Esophagus squamous epithelium (tissue), 5 donors: ENCODE results near the gene MTAP. TPM values are rescaled to one million over a fixed set of nuclear protein-coding genes. Genes with fewer than 3 reads are reported as not detected.

ENCODE experiments used
- DNase-seq: peaks from one replicate; lab custom pipeline; 2025; lab: John Stamatoyannopoulos, UW
- H3K27ac ChIP-seq, 4 donors: fragments of 200-600 bp; sonication (generic); one replicate each; pipeline ENCODE4 v1.5.1; 2016 to 2019; ENCODE audit warnings: mild to moderate bottlenecking in 1 of 4
- H3K27me3 ChIP-seq, 4 donors: fragments of 200-600 bp; sonication (generic); 1 replicate in 3 of 4; 2 replicates in 1 of 4; pipeline versions ENCODE4 v1.5.1 to v1.6.0; 2017 to 2021; ENCODE audit warnings: antibody characterized with exemption in 1 of 4
- H3K36me3 ChIP-seq, 3 donors: fragments of 200-600 bp; sonication (generic); one replicate each; pipeline ENCODE4 v1.5.1; 2016 to 2019
- H3K4me1 ChIP-seq, 3 donors: fragments of 200-600 bp; sonication (generic); one replicate each; pipeline ENCODE4 v1.5.1; 2017 to 2019
- H3K4me3 ChIP-seq, 4 donors: fragments of 200-600 bp; sonication (generic); 1 replicate in 3 of 4; 2 replicates in 1 of 4; pipeline ENCODE4 v1.5.1; 2016 to 2019; ENCODE audit warnings: mild to moderate bottlenecking in 2 of 4, moderate library complexity in 1 of 4
- H3K9me3 ChIP-seq, 3 donors: fragments of 200-600 bp; sonication (generic); one replicate each; pipeline ENCODE4 v1.5.1; 2016 to 2019
- POLR2A ChIP-seq, 4 donors: fragments of 450-650 bp; IDR thresholded peaks; one replicate each; pipeline ENCODE4 v1.6.1; 2017; ENCODE audit warnings: antibody characterized with exemption in 4 of 4, mild to moderate bottlenecking in 4 of 4, moderate library complexity in 3 of 4
- WGBS, 2 donors: methylation state at CpG; one replicate each; pipeline ENCODE4 v1.1.5; 2018; 5-methylcytosine and 5-hydroxymethylcytosine counted together
- intact Hi-C: fragments of 100-400 bp; cut with DNase I; formaldehyde crosslinking; loops from one replicate; pipeline ENCODE4 v1.15.0; 2022
- total RNA-seq, 4 donors: library from RNA; depleted of rRNA; stranded (reverse); fragments of >200 nt; gene quantifications; one replicate each; pipeline ENCODE4 v1.1.0, GENCODE V29; 2016
- TF ChIP-seq, protein P1 (sequence below), 6 experiments: fragments of 450-650 bp in 4 of 6; fragments of 200-600 bp in 2 of 6; sonication (generic) in 2 of 6; IDR thresholded peaks; one replicate each; pipeline ENCODE4 v1.5.1; 2016 to 2019; ENCODE audit warnings: antibody characterized with exemption in 6 of 6, mild to moderate bottlenecking in 4 of 6, moderate library complexity in 4 of 6
- donor health status: DM: yes; HTN: yes; CAD: no.

Gene MTAP
- total RNA-seq, 4 donors from 2014 or later, result 16.1 to 37.4 (median 27.6) TPM

DNA sequence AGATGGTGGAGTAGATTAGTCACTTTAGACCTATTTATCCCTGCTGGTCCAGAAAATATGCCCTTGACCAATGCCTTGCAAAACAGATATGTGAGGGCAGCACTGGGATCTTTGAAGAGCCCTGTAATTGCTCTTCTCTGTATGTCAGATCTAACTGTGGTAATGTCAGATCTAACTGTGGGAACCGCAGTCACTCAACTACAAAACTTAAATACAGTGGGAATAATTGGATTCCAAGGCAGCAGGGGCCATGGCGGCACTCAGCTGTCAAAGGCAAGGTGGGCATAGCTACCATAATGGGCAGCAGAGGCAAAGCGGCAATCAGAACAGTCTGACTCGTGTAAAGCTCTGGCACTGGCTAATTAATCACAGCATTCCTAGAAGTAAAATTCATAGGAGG lies 46.2 kb downstream of the MTAP start:
- H3K4me1 ChIP-seq, result no peaks in the 10 kb centered on the region
- DNase-seq, result no peak
- intact Hi-C loops, result no loop called here
- no peaks in the 10 kb centered on the region for H3K27me3 ChIP-seq
- H3K4me3 ChIP-seq, result no peak overlapping the region
- H3K36me3 ChIP-seq, result peaks cover 0 to 61% (median 0%) of the 10 kb centered on the region in 3 donors
- no peak for TF ChIP-seq POLR2A (IDR thresholded peaks at IDR 0.05)
- TF ChIP-seq, protein P1, sequence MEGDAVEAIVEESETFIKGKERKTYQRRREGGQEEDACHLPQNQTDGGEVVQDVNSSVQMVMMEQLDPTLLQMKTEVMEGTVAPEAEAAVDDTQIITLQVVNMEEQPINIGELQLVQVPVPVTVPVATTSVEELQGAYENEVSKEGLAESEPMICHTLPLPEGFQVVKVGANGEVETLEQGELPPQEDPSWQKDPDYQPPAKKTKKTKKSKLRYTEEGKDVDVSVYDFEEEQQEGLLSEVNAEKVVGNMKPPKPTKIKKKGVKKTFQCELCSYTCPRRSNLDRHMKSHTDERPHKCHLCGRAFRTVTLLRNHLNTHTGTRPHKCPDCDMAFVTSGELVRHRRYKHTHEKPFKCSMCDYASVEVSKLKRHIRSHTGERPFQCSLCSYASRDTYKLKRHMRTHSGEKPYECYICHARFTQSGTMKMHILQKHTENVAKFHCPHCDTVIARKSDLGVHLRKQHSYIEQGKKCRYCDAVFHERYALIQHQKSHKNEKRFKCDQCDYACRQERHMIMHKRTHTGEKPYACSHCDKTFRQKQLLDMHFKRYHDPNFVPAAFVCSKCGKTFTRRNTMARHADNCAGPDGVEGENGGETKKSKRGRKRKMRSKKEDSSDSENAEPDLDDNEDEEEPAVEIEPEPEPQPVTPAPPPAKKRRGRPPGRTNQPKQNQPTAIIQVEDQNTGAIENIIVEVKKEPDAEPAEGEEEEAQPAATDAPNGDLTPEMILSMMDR (IDR thresholded peaks at IDR 0.05), result no peak
- no peak overlapping the region for H3K27ac ChIP-seq
- 92 to 97% methylated on average over 4 of the region's 4 CpGs for WGBS, 2 donors
- H3K9me3 ChIP-seq, result peaks cover 0 to 40% (median 15%) of the 10 kb centered on the region in 3 donors

DNA sequence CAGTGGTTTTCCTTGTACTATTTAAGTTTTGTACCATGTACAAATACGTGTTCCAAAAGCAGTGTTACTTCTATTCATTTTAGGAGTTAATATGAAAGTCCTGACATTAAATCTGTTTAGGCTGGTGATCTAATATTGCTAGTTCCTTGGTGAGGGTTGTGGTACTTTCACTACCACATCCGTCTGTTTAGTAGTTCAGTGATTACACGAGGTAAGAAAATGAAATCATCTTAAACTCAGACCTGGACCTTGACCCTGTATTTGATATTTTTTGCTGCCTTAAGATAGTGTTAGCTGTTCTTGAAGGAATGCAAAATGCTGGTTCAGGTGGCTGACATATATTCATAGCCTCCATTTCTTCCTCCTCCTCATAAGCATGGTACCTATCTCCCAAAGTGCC lies 50.3 kb downstream of the MTAP start:
- H3K4me1 ChIP-seq, result peaks cover 0 to 14% (median 0%) of the 10 kb centered on the region in 3 donors
- intact Hi-C loops, result loop anchor here (10.0 kb wide), 1 partner anchor 72 kb away; no protein-coding TSS in a partner anchor

DNA sequence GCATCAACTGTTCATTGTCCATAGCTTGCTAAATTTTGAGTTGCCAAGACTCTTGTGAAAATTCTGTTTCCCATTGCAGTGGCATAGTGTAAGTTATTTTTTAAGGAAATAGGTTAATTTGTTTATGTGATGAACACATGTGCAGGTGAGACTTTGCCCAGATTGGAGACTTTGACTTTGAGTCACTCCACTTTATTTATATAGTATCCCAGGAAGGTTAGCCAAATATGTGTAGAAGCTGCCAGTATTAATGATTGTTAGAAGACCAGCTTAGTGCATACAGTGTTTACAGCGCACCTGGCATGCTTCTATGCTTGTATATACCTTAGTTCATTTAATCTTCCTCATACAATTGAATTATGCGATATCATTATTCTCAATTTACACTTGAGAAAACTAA lies 51.0 kb downstream of the MTAP start:
- Histone ChIP-seq H3K27ac (no peak overlapping the region), H3K9me3 (peaks cover 0 to 7% (median 3%) of the 10 kb centered on the region in 3 donors), H3K36me3 (peaks cover 0 to 86% (median 9%) of the 10 kb centered on the region in 3 donors), H3K4me3 (no peak overlapping the region), H3K27me3 (no peaks in the 10 kb centered on the region), H3K4me1 (peaks cover 0 to 14% (median 0%) of the 10 kb centered on the region in 3 donors)
- TF ChIP-seq, protein P1 (IDR thresholded peaks at IDR 0.05), result no peak
- TF ChIP-seq POLR2A (IDR thresholded peaks at IDR 0.05), result no peak
- no peak for DNase-seq
- 93 to 98% methylated on average over 2 of the region's 2 CpGs for WGBS, 2 donors
- intact Hi-C loops, result loop anchor here (10.0 kb wide), 1 partner anchor 71 kb away; no protein-coding TSS in a partner anchor

More for the DNA sequence above, 50.3 kb downstream of the MTAP start:
- WGBS, 2 donors, result 55 to 65% methylated on average over 3 of the region's 3 CpGs
- no peak overlapping the region for H3K27ac ChIP-seq
- TF ChIP-seq, protein P1 (IDR thresholded peaks at IDR 0.05), result no peak
- TF ChIP-seq POLR2A (IDR thresholded peaks at IDR 0.05), result no peak
- peaks cover 0 to 13% (median 9%) of the 10 kb centered on the region in 3 donors for H3K9me3 ChIP-seq
- no peak overlapping the region for H3K4me3 ChIP-seq
- H3K27me3 ChIP-seq, result no peaks in the 10 kb centered on the region
- DNase-seq, result no peak
- H3K36me3 ChIP-seq, result peaks cover 0 to 86% (median 5%) of the 10 kb centered on the region in 3 donors

DNA sequence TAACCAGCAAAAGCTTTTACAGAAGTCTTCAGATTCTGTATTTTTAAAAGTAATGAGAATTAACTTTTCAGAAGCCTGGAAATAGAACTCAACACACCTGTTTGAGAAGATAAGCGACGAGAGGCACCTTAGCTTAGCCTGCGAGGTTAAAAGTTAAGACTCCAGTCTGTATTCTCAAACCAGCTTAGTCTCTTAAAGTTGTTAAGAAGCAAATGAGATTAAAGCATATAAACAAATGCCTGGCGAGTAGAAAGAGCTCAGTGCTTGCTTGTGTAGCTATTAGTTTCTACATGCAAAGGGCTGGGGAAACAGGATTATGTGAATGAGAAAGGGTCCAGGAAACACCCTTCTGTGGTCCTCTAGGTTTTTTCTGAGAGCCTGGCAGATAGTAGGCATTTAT lies 51.7 kb downstream of the MTAP start:
- peaks cover 0 to 14% (median 0%) of the 10 kb centered on the region in 3 donors for H3K4me1 ChIP-seq
- no peak overlapping the region for H3K4me3 ChIP-seq
- peaks cover 0 to 86% (median 15%) of the 10 kb centered on the region in 3 donors for H3K36me3 ChIP-seq
- no peak for TF ChIP-seq POLR2A (IDR thresholded peaks at IDR 0.05)
- TF ChIP-seq, protein P1 (IDR thresholded peaks at IDR 0.05), result no peak
- no peaks in the 10 kb centered on the region for H3K27me3 ChIP-seq
- no peaks in the 10 kb centered on the region for H3K9me3 ChIP-seq
- 84 to 85% methylated on average over 4 of the region's 4 CpGs for WGBS, 2 donors
- DNase-seq, result no peak
- H3K27ac ChIP-seq, result no peak overlapping the region
- intact Hi-C loops, result loop anchor here (10.0 kb wide), 1 partner anchor 71 kb away; no protein-coding TSS in a partner anchor

DNA sequence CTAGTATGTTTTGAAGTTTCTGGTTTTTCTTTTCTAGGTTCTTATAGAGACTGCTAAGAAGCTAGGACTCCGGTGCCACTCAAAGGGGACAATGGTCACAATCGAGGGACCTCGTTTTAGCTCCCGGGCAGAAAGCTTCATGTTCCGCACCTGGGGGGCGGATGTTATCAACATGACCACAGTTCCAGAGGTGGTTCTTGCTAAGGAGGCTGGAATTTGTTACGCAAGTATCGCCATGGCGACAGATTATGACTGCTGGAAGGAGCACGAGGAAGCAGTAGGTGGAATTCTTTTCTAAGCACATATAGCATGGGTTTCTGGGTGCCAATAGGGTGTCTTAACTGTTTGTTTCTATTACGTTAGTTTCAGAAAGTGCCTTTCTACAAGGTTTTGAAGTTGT lies 52.2 kb downstream of the MTAP start:
- TF ChIP-seq, protein P1 (IDR thresholded peaks at IDR 0.05), result no peak
- TF ChIP-seq POLR2A (IDR thresholded peaks at IDR 0.05), result no peak
- 76 to 86% methylated on average over 10 to 11 of the region's 11 CpGs for WGBS, 2 donors
- Histone ChIP-seq H3K36me3 (peaks cover 0 to 86% (median 16%) of the 10 kb centered on the region in 3 donors), H3K4me1 (peaks cover 0 to 14% (median 0%) of the 10 kb centered on the region in 3 donors), H3K27ac (no peak overlapping the region), H3K27me3 (no peaks in the 10 kb centered on the region), H3K9me3 (no peaks in the 10 kb centered on the region), H3K4me3 (no peak overlapping the region)
- no peak for DNase-seq
- intact Hi-C loops, result loop anchor here (10.0 kb wide), 1 partner anchor 70 kb away; no protein-coding TSS in a partner anchor
